ENCODE data around the gene NUBPL. TPM values are rescaled to one million over a fixed set of nuclear protein-coding genes. Genes with fewer than 3 reads are reported as not detected.

The NUBPL gene
- total RNA-seq, 4 donors from 2014 or later = 1.9 to 45.2 (median 11.6) TPM

- DNase-seq = no peak
- Histone ChIP-seq H3K9me3 (no peaks in the 10 kb centered on the region), H3K36me3 (no peaks in the 10 kb centered on the region), H3K27ac (no peak overlapping the region), H3K27me3 (no peaks in the 10 kb centered on the region), H3K4me3 (no peak overlapping the region), H3K4me1 (peaks cover 1 to 13% (median 3%) of the 10 kb centered on the region in 4 donors)
- TF ChIP-seq POLR2AphosphoS5 (IDR thresholded peaks at IDR 0.05) (no peak), EP300 (IDR thresholded peaks at IDR 0.05; ENCODE audit: low read depth) (no peak), CTCF (IDR thresholded peaks at IDR 0.05) (no peak), POLR2A (IDR thresholded peaks at IDR 0.05) (no peak)
- in situ Hi-C loops (cut with MboI; ENCODE audit: low pct_ligation_motif_present in 1 of 4, low pct_unique_long_range_greater_than_20kb in 1 of 4, low sequenced_read_pairs in 3 of 4) = no loop called here
- 54 to 68% methylated on average over 3 of the region's 3 CpGs for WGBS, 2 donors (ENCODE audit: low coverage in 1 of 2)
- intact Hi-C loops (cut with DNase I; ENCODE audit: low total_unique reads) = no loop called here
Observed at GRCh38 chr14:31582836-31583452, 21.7 kb downstream of the NUBPL start.

GRCh38 chr14:31590206-31590605 lies 29.0 kb downstream of the NUBPL start:
- Histone ChIP-seq H3K9me3 (no peaks in the 10 kb centered on the region), H3K27me3 (no peaks in the 10 kb centered on the region), H3K4me1 (peaks cover 0 to under 1% (median 0%) of the 10 kb centered on the region in 4 donors), H3K4me3 (no peak overlapping the region), H3K27ac (no peak overlapping the region), H3K36me3 (no peaks in the 10 kb centered on the region)
- 76 to 87% methylated on average over 2 of the region's 2 CpGs for WGBS, 2 donors (ENCODE audit: low coverage in 1 of 2)
- intact Hi-C loops (cut with DNase I; ENCODE audit: low total_unique reads) (no loop called here), in situ Hi-C loops (cut with MboI; ENCODE audit: low pct_ligation_motif_present in 1 of 4, low pct_unique_long_range_greater_than_20kb in 1 of 4, low sequenced_read_pairs in 3 of 4) (no loop called here)
- no peak for TF ChIP-seq POLR2A (IDR thresholded peaks at IDR 0.05)
- TF ChIP-seq CTCF (IDR thresholded peaks at IDR 0.05) = no peak
- no peak for TF ChIP-seq POLR2AphosphoS5 (IDR thresholded peaks at IDR 0.05)
- TF ChIP-seq EP300 (IDR thresholded peaks at IDR 0.05; ENCODE audit: low read depth) = no peak
- no peak for DNase-seq

GRCh38 chr14:31592122-31592521 lies 30.9 kb downstream of the NUBPL start:
- Histone ChIP-seq H3K9me3 (no peaks in the 10 kb centered on the region), H3K27ac (no peak overlapping the region), H3K4me3 (no peak overlapping the region), H3K36me3 (no peaks in the 10 kb centered on the region), H3K4me1 (peaks cover 0 to 5% (median 0%) of the 10 kb centered on the region in 4 donors), H3K27me3 (no peaks in the 10 kb centered on the region)
- no peak for DNase-seq
- intact Hi-C loops (cut with DNase I; ENCODE audit: low total_unique reads) (no loop called here), in situ Hi-C loops (cut with MboI; ENCODE audit: low pct_ligation_motif_present in 1 of 4, low pct_unique_long_range_greater_than_20kb in 1 of 4, low sequenced_read_pairs in 3 of 4) (no loop called here)
- TF ChIP-seq POLR2AphosphoS5 (IDR thresholded peaks at IDR 0.05) (no peak), POLR2A (IDR thresholded peaks at IDR 0.05) (no peak)

GRCh38 chr14:31592631-31593030 lies 31.4 kb downstream of the NUBPL start:
- 96% methylated on average over 2 of the region's 2 CpGs for WGBS, 2 donors (ENCODE audit: low coverage in 1 of 2)
- no peaks in the 10 kb centered on the region for H3K27me3 ChIP-seq

More at GRCh38 chr14:31592631-31593030, 31.4 kb downstream of the NUBPL start:
- no peak for DNase-seq
- Histone ChIP-seq H3K4me3 (no peak overlapping the region), H3K27ac (no peak overlapping the region), H3K9me3 (no peaks in the 10 kb centered on the region), H3K4me1 (peaks cover 0 to 5% (median 0%) of the 10 kb centered on the region in 4 donors), H3K36me3 (no peaks in the 10 kb centered on the region)
- TF ChIP-seq EP300 (IDR thresholded peaks at IDR 0.05; ENCODE audit: low read depth) (no peak), POLR2AphosphoS5 (IDR thresholded peaks at IDR 0.05) (no peak), POLR2A (IDR thresholded peaks at IDR 0.05) (no peak), CTCF (IDR thresholded peaks at IDR 0.05) (no peak)
- intact Hi-C loops (cut with DNase I; ENCODE audit: low total_unique reads) (no loop called here), in situ Hi-C loops (cut with MboI; ENCODE audit: low pct_ligation_motif_present in 1 of 4, low pct_unique_long_range_greater_than_20kb in 1 of 4, low sequenced_read_pairs in 3 of 4) (no loop called here)
